Activated T-cell treated with anti-CD3 and anti-CD28 coated beads for 48 hours (primary cell): ENCODE measurements around the gene SKIC8.
"Not testable (repeated sequence)": the region's sequence is repeated elsewhere in the genome, so short reads cannot be mapped to it uniquely, and the experiment has no call there.

ENCODE experiments used
- DNase-seq: peaks from one replicate; pipeline ENCODE4 v3.0.0-alpha.2; 2020; ENCODE audit warnings: low read depth

The SKIC8 gene

GRCh38 chr15:78251136-78251535 lies 48.3 kb downstream of the SKIC8 start:
- DNase-seq, result no peak

- no peak for DNase-seq
These were observed 50.3 kb downstream of the SKIC8 start for GRCh38 chr15:78249131-78249530.

GRCh38 chr15:78247911-78248310 lies 51.5 kb downstream of the SKIC8 start:
- DNase-seq, result no peak

GRCh38 chr15:78245976-78246620 lies 53.3 kb downstream of the SKIC8 start:
- DNase-seq, result not testable (repeated sequence)

DNA sequence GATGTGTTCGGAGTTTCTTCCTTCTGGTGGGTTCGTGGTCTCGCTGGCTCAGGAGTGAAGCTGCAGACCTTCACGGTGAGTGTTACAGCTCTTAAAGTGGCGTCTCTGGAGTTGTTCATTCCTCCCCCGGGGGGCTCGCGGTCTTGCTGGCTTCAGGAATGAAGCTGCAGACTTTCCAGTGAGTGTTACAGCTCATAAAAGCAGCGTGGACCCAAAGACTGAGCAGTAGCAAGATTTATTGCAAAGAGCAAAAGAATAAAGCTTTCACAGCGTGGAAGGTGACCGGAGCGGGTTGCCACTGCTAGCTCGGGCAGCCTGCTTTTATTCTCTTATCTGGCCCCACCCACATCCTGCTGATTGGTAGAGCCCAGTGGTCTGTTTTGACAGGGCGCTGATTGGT lies 54.0 kb downstream of the SKIC8 start:
- DNase-seq, result not testable (repeated sequence)

- DNase-seq, result no peak
These were observed 54.5 kb downstream of the SKIC8 start for GRCh38 chr15:78244893-78245292.

DNA sequence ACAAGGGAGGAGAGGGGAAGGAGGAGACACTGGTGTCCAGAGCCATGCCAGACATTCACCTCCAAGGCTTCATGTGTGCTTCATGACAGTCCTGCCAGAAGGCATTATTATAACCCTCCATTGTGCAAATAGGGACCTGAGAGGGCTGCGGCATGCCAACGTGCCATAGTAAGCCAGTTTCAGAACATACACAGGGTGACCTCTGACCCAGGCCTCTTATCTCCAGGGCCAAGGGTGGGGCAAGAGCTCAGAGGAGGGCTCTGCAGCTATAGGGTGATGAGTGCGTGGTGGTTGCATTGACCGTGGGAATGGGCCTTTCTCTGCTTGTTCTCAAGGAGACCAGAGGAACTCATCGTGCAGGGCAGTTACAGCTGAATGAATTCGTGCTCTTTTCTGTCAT lies 55.3 kb downstream of the SKIC8 start:
- DNase-seq, result no peak

DNA sequence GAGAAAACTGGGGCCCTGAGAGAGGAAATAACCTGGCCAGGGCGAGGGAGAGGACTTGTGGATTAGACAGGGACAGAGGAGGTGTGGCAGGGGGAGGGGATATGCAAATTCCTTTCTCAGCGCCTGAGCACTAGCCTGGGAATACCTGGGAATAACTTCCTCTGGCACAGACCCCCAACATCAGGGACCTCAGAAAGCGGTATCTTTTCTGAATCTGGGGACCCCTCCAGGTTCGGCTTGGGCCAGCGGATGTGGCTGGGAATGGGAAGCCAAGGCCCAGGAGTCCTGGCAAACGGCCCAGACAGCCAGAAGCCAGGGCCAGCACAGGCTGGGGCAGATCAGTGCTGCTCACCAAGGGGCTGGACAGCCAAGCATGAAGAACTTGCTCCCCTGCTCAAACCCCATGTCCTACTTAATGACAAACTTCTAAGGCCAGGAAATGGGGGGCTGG lies 55.9 kb downstream of the SKIC8 start:
- DNase-seq, result no peak

DNA sequence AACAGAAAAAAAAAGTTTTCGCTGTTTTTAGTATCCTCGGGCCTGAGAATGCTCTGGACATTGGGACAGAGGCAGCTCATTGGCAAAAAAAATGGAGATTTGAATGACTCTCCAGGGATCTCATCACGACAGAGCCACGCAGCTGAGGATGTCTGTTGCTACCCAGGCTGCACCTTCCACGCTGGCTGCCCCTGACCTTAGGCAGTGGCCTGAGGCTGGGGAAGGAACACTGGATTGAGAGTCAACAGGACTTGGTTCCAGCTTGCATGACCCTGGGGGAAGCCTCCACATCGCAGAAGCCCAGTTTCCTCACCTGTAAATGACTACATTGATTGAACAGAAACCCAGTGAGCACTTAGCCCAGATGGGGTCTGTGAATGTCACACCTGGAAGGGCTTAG lies 56.4 kb downstream of the SKIC8 start:
- DNase-seq, result no peak

GRCh38 chr15:78242128-78242527 lies 57.3 kb downstream of the SKIC8 start:
- DNase-seq, result no peak

DNA sequence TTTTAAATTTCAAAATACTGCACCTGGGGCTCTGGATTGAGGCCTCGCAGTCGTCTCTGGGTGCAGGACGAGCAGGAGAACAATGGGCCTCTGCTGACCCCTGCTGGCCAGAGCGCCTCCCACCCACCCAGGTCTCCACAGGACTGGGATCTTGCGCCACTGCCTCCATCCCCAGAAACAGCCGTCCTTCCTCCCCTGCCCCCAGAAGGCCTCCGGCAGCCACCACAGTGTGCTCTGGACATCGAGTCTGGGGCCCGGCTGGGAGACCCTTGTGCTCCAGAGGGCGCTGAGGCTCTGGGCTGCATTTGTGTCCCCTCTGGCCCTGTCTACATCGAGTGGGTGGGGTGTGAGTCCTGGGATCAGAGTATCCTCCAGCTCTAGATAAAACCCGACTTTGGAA lies 58.4 kb downstream of the SKIC8 start:
- DNase-seq, result peak; percentile 77

- no peak for DNase-seq
These were observed 59.6 kb downstream of the SKIC8 start for GRCh38 chr15:78239811-78240210.

- no peak for DNase-seq
These were observed 62.3 kb downstream of the SKIC8 start for GRCh38 chr15:78237146-78237545.

DNA sequence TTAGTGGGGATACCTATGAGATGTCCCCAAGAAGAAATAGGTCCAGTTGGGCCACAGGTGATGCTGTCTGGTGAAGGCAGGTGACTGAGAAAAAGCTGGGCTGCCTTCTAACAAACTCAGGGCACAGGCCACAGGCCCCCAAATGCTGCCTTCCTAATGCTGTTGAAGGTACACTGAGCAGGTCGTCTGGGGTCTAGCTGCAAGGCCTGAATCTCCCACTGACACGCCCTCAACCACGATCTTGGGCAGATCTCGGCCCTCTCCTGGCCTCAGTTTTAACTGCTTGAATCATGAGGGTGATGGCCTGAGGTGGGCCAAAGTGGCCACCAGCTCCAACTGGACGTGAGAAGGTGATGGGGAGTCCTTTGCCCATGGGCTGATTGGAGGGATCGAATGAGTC lies 62.9 kb downstream of the SKIC8 start:
- DNase-seq, result no peak

DNA sequence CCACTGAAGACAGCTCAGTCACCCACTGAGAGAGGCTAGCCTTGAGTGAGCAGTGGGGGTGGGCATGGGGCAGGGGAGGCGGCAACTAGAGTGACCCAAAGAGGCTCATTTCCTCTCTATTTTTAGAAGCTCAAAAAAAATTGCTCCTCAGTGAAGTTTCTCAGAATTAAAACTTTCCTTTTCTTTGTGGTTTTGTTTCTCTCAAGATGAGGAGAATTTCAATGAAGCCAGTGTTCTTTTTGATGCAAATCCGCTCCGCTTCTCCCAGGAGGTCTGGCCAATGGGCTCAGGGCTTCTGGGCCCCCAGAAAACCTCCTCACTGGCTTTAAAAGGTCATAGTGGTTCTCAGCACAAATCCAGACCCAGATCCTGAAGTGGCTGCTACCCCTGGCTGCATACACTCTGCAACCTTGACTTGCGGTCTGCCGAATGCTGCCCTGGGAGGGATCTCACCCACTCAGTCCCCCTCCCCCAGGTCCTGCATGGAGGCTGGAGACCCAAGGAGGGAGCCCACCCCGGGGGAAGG lies 64.8 kb downstream of the SKIC8 start, which contains the start of gene ACSBG1:
ACSBG1 (minus strand) TSS at position 51 of the 526 bp plus-strand sequence. CDS start 64 bp downstream, outside the sequence.
- no peak for DNase-seq

GRCh38 chr15:78233496-78233895 lies 65.9 kb downstream of the SKIC8 start:
- no peak for DNase-seq
